Endothelial cell of umbilical vein (primary cell): ENCODE data around the gene PLLP. TPM values are rescaled to one million over a fixed set of nuclear protein-coding genes. Genes with fewer than 3 reads are reported as not detected.

ENCODE experiments used
- BruUV-seq: library from RNA; stranded (reverse); fragments of 400-500 nt; replicated peaks from 2 replicates; lab custom pipeline; 2021; lab: Mats Ljungman, UMichigan
- CTCF ChIA-PET: fragments of 300-600, 350-600 bp; sonication (Branson Sonifier 250); formaldehyde crosslinking; loops from one replicate; lab custom pipeline; 2021; ENCODE audit warnings: antibody characterized with exemption, inconsistent platforms; lab: Charles Lee
- POLR2A ChIA-PET: fragments of 300-600, 350-600 bp; sonication (Branson Sonifier 250); formaldehyde crosslinking; loops from one replicate; lab custom pipeline; 2021; ENCODE audit warnings: antibody characterized with exemption, inconsistent platforms; lab: Charles Lee
- DNase-seq: peaks from one replicate; pipeline ENCODE4 v3.0.0-alpha.2; 2011; ENCODE audit warnings: low read depth, low spot score
- FAIRE-seq: peaks from 2 replicates; lab custom pipeline; 2011; peaks lifted over from hg19 to GRCh38; lab: Jason Lieb, UNC
- H2AFZ ChIP-seq: 2 replicates; pipeline ENCODE4 v1.6.0; 2012; ENCODE audit warnings: low read depth, low read length, control low read depth, inconsistent platforms
- H3K27ac ChIP-seq: 2 replicates; pipeline ENCODE4 v1.5.1; 2011; ENCODE audit warnings: low read depth, mild to moderate bottlenecking, control low read depth, low read length, moderate library complexity; ENCODE audit not compliant: insufficient read depth
- H3K27me3 ChIP-seq, 2 experiments: 2 replicates each; pipeline versions ENCODE4 v1.6.0 to v1.6.1; 2011; ENCODE audit warnings: low read length in 2 of 2, mixed read lengths in 1 of 2; ENCODE audit not compliant: control insufficient read depth in 2 of 2, insufficient read depth in 2 of 2
- H3K36me3 ChIP-seq, 2 experiments: 2 replicates in 1 of 2; 3 replicates in 1 of 2; pipeline ENCODE4 v1.5.1; 2011; ENCODE audit warnings: low read length in 2 of 2, mild to moderate bottlenecking in 1 of 2, moderate library complexity in 1 of 2; ENCODE audit not compliant: control insufficient read depth in 2 of 2, insufficient read depth in 2 of 2; ENCODE audit errors: extremely low read depth in 1 of 2
- H3K4me1 ChIP-seq: 3 replicates; pipeline ENCODE4 v1.5.1; 2011; ENCODE audit warnings: mild to moderate bottlenecking, low read length; ENCODE audit not compliant: control insufficient read depth, insufficient read depth; ENCODE audit errors: extremely low read depth
- H3K4me2 ChIP-seq: 2 replicates; pipeline ENCODE4 v1.6.1; 2011; ENCODE audit warnings: low read length, control low read depth, mixed read lengths; ENCODE audit not compliant: insufficient read depth
- H3K4me3 ChIP-seq, 3 experiments: fragments of 200-600 bp in 1 of 3; sonication (generic), shearing (Covaris generic) in 1 of 3; replicated peaks in 1 of 3; 2 replicates each; pipeline ENCODE4 v1.5.1; 2011 to 2016; ENCODE audit warnings: control low read depth in 3 of 3, low read length in 3 of 3, mild to moderate bottlenecking in 2 of 3, inconsistent platforms in 1 of 3, low read depth in 1 of 3, moderate library complexity in 1 of 3; ENCODE audit not compliant: insufficient read depth in 1 of 3
- H3K79me2 ChIP-seq: 2 replicates; pipeline ENCODE4 v1.6.0; 2012; ENCODE audit warnings: low read length, inconsistent platforms; ENCODE audit not compliant: control insufficient read depth, insufficient read depth
- H3K9ac ChIP-seq: replicated peaks from 2 replicates; pipeline ENCODE3; 2011; ENCODE audit warnings: low read length, control low read depth; ENCODE audit not compliant: insufficient read depth; ENCODE audit errors: extremely low read depth
- H3K9me1 ChIP-seq: replicated peaks from 3 replicates; pipeline ENCODE4 v1.6.0; 2011; ENCODE audit warnings: mild to moderate bottlenecking, low read length; ENCODE audit not compliant: control insufficient read depth, insufficient read depth; ENCODE audit errors: extremely low read depth
- H3K9me3 ChIP-seq: replicated peaks from 2 replicates; pipeline ENCODE4 v1.5.1; 2012; ENCODE audit warnings: low read length, inconsistent platforms; ENCODE audit not compliant: control insufficient read depth, insufficient read depth
- H4K20me1 ChIP-seq: replicated peaks from 2 replicates; pipeline ENCODE3; 2011; ENCODE audit warnings: mild to moderate bottlenecking, low read length; ENCODE audit not compliant: control insufficient read depth, insufficient read depth; ENCODE audit errors: extremely low read depth
- EZH2 ChIP-seq: IDR thresholded peaks from 2 replicates; pipeline ENCODE4 v1.6.1; 2012; ENCODE audit warnings: borderline replicate concordance, low read depth, mild to moderate bottlenecking, moderate library complexity, low read length, inconsistent platforms; ENCODE audit not compliant: severe bottlenecking
- FOS ChIP-seq: IDR thresholded peaks from 2 replicates; pipeline ENCODE4 v1.6.1; 2011; ENCODE audit warnings: mild to moderate bottlenecking, low read length, moderate library complexity, borderline replicate concordance; ENCODE audit not compliant: insufficient read depth
- GATA2 ChIP-seq: IDR thresholded peaks from 2 replicates; pipeline ENCODE4 v1.7.0; 2011; ENCODE audit warnings: low read depth, mild to moderate bottlenecking, moderate library complexity, mixed read lengths, low read length; ENCODE audit not compliant: insufficient read length, insufficient read depth
- JUN ChIP-seq: IDR thresholded peaks from 2 replicates; pipeline ENCODE4 v1.6.1; 2011; ENCODE audit warnings: borderline replicate concordance, low read depth; ENCODE audit not compliant: insufficient read length, insufficient read depth
- MYC ChIP-seq: IDR thresholded peaks from one replicate; pipeline ENCODE4 v1.6.1; 2011; ENCODE audit warnings: mild to moderate bottlenecking, low read depth, low read length
- POLR2A ChIP-seq: IDR thresholded peaks from 2 replicates; pipeline ENCODE4 v1.6.1; 2012; ENCODE audit warnings: low read depth, mild to moderate bottlenecking, control low read depth, low read length
- POLR2AphosphoS5 ChIP-seq: IDR thresholded peaks from 2 replicates; pipeline ENCODE4 v1.6.1; 2012; ENCODE audit warnings: low read depth, mild to moderate bottlenecking, control low read depth, low read length, moderate library complexity; ENCODE audit not compliant: insufficient read depth
- dilution Hi-C: fragments of 300-500 bp; cut with MboI; formaldehyde crosslinking; loops from one replicate; pipeline ENCODE4 v1.15.0; 2019; ENCODE audit warnings: low sequenced_read_pairs; ENCODE audit not compliant: extremely low pct_ligation_motif_present
- intact Hi-C: fragments of 100-400 bp; cut with micrococcal nuclease; formaldehyde crosslinking; loops from one replicate; pipeline ENCODE4 v1.10.0; 2022
- polyA plus RNA-seq, 4 experiments: library from polyadenylated mRNA; depleted of rRNA in 3 of 4; stranded (reverse) in 3 of 4; unstranded in 1 of 4; fragments of >200 nt; gene quantifications; 2 replicates each; pipeline versions ENCODE4 v1.2.1 to v1.2.3, GENCODE V29; 2011 to 2012; ENCODE audit warnings: missing spikeins in 1 of 4
- total RNA-seq: library from RNA; stranded (reverse); gene quantifications from 2 replicates; pipeline ENCODE4 v1.2.3, GENCODE V29; 2021
- TF ChIP-seq, protein P1 (sequence below): IDR thresholded peaks from 2 replicates; pipeline ENCODE4 v1.6.1; 2011; ENCODE audit not compliant: insufficient read depth, insufficient read length
- TF ChIP-seq, protein P2 (sequence below), 2 donors: IDR thresholded peaks; 1 replicate in 1 of 2; 2 replicates in 1 of 2; pipeline ENCODE4 v1.5.1; 2011; ENCODE audit warnings: low read length in 2 of 2, mild to moderate bottlenecking in 2 of 2, moderate library complexity in 2 of 2, control low read depth in 1 of 2, inconsistent platforms in 1 of 2, low read depth in 1 of 2; ENCODE audit not compliant: insufficient read depth in 1 of 2; ENCODE audit errors: extremely low read depth in 1 of 2

Gene PLLP
- total and polyA plus RNA-seq, 2 donors (not counting 3 experiments of a cell fraction or from before 2014, with no cell fraction given) = 4.4 to 14.4 TPM

DNA sequence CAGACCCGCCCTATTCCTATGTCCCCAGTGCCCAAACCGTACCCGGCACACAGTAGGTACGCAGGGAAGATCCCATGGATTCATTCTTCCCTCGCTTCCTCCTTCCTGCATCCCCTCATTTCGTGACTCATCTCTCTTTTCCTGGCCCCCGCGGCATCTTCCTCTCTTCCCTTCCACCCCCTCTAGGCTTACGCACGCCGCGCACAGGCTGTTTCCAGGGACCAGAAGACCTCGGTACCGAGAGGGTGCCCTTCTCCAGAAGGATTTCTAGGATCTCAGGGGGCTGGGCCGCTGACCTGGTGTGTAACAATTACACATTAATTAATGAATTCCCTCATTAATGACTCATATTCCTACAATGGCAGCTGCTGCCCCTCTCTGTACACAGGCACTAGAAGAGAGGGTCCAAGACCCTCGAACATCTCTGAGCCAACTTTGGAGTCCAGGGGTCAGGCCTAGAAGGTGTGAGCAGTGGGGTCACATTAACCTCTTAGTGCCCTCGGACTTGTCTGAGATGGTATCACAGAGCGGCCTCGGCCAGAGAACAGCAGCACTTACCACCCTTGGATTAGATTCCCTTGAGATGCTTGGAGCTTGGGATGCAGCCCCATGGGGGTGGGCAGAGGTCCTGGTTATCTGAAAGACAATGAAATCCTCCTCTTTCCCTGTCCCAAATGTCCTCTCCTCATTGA lies 16.8 kb upstream of the PLLP start:
- Histone ChIP-seq H3K4me2 (no peak overlapping the region), H3K9ac (no peak overlapping the region), H3K4me1 (peaks cover 17% of the 10 kb centered on the region), H3K27me3 (no peaks in the 10 kb centered on the region), H3K4me3 (no peak overlapping the region), H4K20me1 (no peaks in the 10 kb centered on the region), H3K36me3 (no peaks in the 10 kb centered on the region), H2AFZ (no peak overlapping the region), H3K9me1 (no peaks in the 10 kb centered on the region), H3K27ac (no peak overlapping the region), H3K9me3 (no peaks in the 10 kb centered on the region), H3K79me2 (no peaks in the 10 kb centered on the region)
- no peak for DNase-seq
- POLR2A ChIA-PET = no interaction called here
- CTCF ChIA-PET = interaction anchor here (0.6 to 15.9 kb wide), 16 partner anchors 15 to 493 kb away, joined by 3 to 507 read pairs (median 4); partner anchors contain the start of genes CIAPIN1 and COQ9
- intact Hi-C loops = no loop called here
- TF ChIP-seq FOS = no peak
- no peak for TF ChIP-seq EZH2
- TF ChIP-seq MYC = no peak
- TF ChIP-seq, protein P1, sequence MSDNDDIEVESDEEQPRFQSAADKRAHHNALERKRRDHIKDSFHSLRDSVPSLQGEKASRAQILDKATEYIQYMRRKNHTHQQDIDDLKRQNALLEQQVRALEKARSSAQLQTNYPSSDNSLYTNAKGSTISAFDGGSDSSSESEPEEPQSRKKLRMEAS = no peak
- TF ChIP-seq POLR2A = no peak
- TF ChIP-seq JUN = no peak
- TF ChIP-seq POLR2AphosphoS5 = no peak
- TF ChIP-seq, protein P2, sequence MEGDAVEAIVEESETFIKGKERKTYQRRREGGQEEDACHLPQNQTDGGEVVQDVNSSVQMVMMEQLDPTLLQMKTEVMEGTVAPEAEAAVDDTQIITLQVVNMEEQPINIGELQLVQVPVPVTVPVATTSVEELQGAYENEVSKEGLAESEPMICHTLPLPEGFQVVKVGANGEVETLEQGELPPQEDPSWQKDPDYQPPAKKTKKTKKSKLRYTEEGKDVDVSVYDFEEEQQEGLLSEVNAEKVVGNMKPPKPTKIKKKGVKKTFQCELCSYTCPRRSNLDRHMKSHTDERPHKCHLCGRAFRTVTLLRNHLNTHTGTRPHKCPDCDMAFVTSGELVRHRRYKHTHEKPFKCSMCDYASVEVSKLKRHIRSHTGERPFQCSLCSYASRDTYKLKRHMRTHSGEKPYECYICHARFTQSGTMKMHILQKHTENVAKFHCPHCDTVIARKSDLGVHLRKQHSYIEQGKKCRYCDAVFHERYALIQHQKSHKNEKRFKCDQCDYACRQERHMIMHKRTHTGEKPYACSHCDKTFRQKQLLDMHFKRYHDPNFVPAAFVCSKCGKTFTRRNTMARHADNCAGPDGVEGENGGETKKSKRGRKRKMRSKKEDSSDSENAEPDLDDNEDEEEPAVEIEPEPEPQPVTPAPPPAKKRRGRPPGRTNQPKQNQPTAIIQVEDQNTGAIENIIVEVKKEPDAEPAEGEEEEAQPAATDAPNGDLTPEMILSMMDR (IDR thresholded peaks at IDR 0.05; ENCODE audit: extremely low read depth in 1 of 2, insufficient read depth in 1 of 2, low read depth in 1 of 2, low read length in 2 of 2) = no peak
- no peak for TF ChIP-seq GATA2
- dilution Hi-C loops = loop anchor here (25.0 kb wide), 1 partner anchor 111 kb away; the partner anchor contains the start of gene CCL17
- BruUV-seq = no TSS peak
- FAIRE-seq = no peak
